Mesothelial cell of epicardium (in vitro differentiated cells): ENCODE results near the gene VPS8. TPM values are rescaled to one million over a fixed set of nuclear protein-coding genes. Genes with fewer than 3 reads are reported as not detected.

ENCODE experiments used
- DNase-seq, 2 experiments: peaks; one replicate each; pipeline ENCODE4 v3.0.0; 2021; ENCODE audit warnings: low spot score in 2 of 2; ENCODE audit not compliant: unreplicated experiment in 2 of 2
- H3K27ac Mint-ChIP-seq: 2 replicates; pipeline ENCODE4 v1.8.0; 2021; ENCODE audit warnings: mixed read lengths
- H3K27me3 Mint-ChIP-seq: 2 replicates; pipeline ENCODE4 v1.8.0; 2021; ENCODE audit warnings: low read depth, mixed read lengths
- H3K36me3 Mint-ChIP-seq: 2 replicates; pipeline ENCODE4 v1.8.0; 2021; ENCODE audit warnings: mixed read lengths
- H3K4me1 Mint-ChIP-seq: 2 replicates; pipeline ENCODE4 v1.8.0; 2021; ENCODE audit warnings: mixed read lengths
- H3K4me3 Mint-ChIP-seq: 2 replicates; pipeline ENCODE4 v1.8.0; 2021; ENCODE audit warnings: mild to moderate bottlenecking, moderate library complexity, mixed read lengths
- H3K9me3 Mint-ChIP-seq: 2 replicates; pipeline ENCODE4 v1.8.0; 2021; ENCODE audit warnings: mixed read lengths
- total RNA-seq: library from RNA; stranded (reverse); gene quantifications from 3 replicates; pipeline ENCODE4 v1.2.1, GENCODE V29; 2021
- TF ChIP-seq, protein P1 (sequence below): fragments of 200-600 bp; sonication (generic); IDR thresholded peaks from one replicate; pipeline ENCODE4 v1.5.0; 2021; ENCODE audit warnings: antibody characterized with exemption; ENCODE audit not compliant: unreplicated experiment

VPS8 gene
- total RNA-seq, 1 donor from 2014 or later, result 82.4 TPM

DNA sequence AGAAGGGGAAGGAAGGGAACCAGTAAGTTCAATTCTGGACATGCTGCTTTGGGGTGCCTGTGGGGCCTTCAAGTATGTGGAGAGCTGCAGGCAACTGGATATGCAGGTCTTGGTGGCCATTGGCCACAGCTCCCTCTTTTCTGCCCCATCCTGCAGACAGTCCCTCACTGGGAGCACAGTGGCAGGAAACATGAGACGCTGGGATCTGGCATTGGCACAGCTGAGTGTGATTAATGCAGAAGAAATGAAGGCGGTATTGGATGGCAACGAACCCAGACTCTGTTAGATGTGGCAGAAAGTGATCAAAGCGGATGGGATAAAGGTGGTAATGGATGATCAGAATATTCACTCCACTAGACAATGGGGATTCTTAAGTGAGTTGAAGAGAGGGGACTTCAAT is 23.2 kb upstream of the VPS8 start:
- Mint-ChIP-seq H3K4me3 (no peak overlapping the region), H3K9me3 (no peaks in the 10 kb centered on the region), H3K27me3 (no peaks in the 10 kb centered on the region), H3K27ac (no peak overlapping the region), H3K36me3 (no peaks in the 10 kb centered on the region), H3K4me1 (peaks cover 17% of the 10 kb centered on the region)
- no peak for DNase-seq
- TF ChIP-seq, protein P1, sequence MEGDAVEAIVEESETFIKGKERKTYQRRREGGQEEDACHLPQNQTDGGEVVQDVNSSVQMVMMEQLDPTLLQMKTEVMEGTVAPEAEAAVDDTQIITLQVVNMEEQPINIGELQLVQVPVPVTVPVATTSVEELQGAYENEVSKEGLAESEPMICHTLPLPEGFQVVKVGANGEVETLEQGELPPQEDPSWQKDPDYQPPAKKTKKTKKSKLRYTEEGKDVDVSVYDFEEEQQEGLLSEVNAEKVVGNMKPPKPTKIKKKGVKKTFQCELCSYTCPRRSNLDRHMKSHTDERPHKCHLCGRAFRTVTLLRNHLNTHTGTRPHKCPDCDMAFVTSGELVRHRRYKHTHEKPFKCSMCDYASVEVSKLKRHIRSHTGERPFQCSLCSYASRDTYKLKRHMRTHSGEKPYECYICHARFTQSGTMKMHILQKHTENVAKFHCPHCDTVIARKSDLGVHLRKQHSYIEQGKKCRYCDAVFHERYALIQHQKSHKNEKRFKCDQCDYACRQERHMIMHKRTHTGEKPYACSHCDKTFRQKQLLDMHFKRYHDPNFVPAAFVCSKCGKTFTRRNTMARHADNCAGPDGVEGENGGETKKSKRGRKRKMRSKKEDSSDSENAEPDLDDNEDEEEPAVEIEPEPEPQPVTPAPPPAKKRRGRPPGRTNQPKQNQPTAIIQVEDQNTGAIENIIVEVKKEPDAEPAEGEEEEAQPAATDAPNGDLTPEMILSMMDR, result no peak

DNA sequence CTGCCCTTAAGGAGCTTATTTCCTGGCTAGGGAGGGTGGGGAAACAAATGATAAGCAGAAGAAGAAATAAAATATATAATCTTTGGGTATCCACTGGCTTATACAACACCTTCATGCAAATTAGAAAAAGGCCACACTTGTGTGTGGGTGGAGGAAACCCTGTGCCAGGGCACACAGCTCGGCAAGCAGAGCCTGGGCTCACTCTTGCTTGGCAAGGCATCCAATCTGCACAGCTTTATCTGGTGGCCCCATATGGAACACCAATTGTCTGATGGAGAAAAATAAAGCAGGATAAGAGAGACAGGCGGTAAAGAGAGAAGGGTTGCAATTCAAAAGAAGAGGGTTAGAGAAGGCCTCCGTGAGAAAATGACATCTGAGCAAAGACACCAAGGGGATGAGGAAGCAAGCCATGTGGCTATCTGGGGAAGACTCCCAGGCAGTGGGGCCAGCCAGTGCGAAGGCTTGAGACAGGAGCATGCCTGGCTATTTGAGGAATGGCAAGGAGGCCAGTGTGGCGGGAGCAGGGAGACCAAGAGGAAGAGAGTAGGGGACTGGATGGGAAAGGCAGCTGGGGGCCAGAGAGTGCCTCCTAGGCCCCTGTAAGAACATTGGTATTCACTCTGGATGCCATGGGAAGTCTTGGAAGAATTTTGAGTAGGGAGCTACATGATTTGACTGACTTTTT is 22.5 kb upstream of the VPS8 start:
- TF ChIP-seq, protein P1, result no peak
- Mint-ChIP-seq H3K27ac (no peak overlapping the region), H3K36me3 (no peaks in the 10 kb centered on the region), H3K27me3 (no peaks in the 10 kb centered on the region), H3K9me3 (no peaks in the 10 kb centered on the region), H3K4me3 (no peak overlapping the region), H3K4me1 (peaks cover 17% of the 10 kb centered on the region)
- DNase-seq, result no peak

DNA sequence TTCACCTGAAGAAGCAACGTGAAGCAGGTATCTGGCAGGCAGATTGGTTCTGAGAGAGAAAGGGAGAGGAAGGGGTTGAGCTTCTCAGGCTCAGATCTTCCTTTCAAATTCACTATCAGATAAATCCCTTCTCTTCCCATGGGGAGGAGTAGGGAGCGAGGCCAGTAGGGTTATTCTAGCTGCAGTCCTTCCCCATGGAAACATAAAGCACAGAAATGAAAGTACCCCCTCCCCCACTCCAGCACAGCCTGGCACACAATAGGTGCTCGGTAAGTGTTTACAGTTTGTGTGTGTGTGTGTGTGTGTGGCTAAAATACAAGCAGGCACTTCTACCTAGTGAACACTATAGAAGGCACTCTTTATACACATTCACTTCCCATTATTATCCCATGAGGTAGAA is 20.8 kb upstream of the VPS8 start:
- H3K4me3 Mint-ChIP-seq, result no peak overlapping the region
- TF ChIP-seq, protein P1, result no peak
- H3K4me1 Mint-ChIP-seq, result peaks cover 19% of the 10 kb centered on the region
- DNase-seq, result no peak
- no peak overlapping the region for H3K27ac Mint-ChIP-seq
- H3K9me3 Mint-ChIP-seq, result no peaks in the 10 kb centered on the region
- H3K36me3 Mint-ChIP-seq, result no peaks in the 10 kb centered on the region
- no peaks in the 10 kb centered on the region for H3K27me3 Mint-ChIP-seq

DNA sequence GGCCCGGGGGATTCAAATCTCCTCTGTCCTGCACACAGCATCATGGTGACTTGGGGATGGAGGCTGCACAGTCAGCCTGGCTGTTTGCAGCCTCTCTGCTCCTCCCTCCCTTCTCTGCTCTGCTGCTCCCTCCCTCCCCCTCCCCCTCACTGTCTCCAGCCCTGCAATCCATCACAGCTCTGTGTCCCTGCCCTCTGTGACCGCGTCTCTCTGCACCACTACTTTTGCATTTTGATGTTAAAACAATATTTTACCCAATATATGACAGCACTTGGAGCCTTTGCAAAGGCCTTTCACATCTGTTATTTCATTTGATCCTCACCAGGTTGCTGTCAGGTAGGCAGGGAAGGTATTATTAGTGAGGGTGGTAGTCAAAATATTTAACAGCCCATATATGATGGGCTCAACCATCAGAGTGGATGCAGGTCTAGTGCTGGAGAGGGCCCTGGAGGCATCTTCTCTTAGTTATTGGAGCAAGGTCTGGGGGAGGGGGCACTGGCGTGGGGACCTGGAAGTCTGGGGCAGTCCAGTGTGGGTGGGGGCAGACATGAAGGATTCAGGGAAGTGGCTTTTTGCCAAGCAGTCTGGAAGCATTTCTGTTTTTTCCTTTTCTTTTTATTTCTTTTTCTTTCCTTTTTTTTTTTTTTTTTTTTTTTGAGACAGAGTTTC is 16.3 kb upstream of the VPS8 start:
- Mint-ChIP-seq H3K9me3 (peaks cover 6% of the 10 kb centered on the region), H3K4me1 (peaks cover 27% of the 10 kb centered on the region), H3K4me3 (no peak overlapping the region), H3K27me3 (no peaks in the 10 kb centered on the region), H3K36me3 (no peaks in the 10 kb centered on the region), H3K27ac (no peak overlapping the region)
- TF ChIP-seq, protein P1, result no peak
- DNase-seq, result no peak

DNA sequence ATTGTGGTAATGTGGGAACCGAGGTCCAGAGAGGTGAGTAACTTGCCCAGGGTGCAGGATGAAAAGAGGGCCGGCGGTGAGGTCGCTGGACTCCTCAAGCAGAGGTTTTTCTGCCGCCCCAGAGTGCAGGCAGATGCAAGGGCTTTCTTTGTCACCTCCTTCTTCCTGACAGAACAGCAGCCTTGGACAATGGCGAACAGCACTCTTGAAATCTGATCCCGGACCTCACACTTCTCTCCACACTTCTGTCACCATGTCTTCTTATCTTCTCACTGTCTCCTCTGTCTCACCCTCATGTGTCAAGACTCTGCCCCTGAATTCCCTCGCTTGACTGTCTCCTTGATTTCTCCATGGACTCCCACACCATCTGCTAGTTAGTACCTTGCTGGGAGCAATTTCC is 15.4 kb upstream of the VPS8 start:
- peaks cover 6% of the 10 kb centered on the region for H3K9me3 Mint-ChIP-seq
- no peaks in the 10 kb centered on the region for H3K36me3 Mint-ChIP-seq
- H3K27me3 Mint-ChIP-seq, result no peaks in the 10 kb centered on the region
- peaks cover 34% of the 10 kb centered on the region for H3K4me1 Mint-ChIP-seq
- TF ChIP-seq, protein P1, result no peak
- H3K27ac Mint-ChIP-seq, result peak overlapping the region; percentile 18
- DNase-seq, result no peak
- H3K4me3 Mint-ChIP-seq, result no peak overlapping the region
